Measurements from ENCODE around the gene KLF13. TPM values are rescaled to one million over a fixed set of nuclear protein-coding genes. Genes with fewer than 3 reads are reported as not detected.

The KLF13 gene
- total and polyA plus RNA-seq, 10 of the 15 experiments (the other 5 are each of a cell fraction or from before 2014, with no cell fraction given), result 20.3 to 109 (median 51.4) TPM

- TF ChIP-seq ZBTB4 (CRISPR knock-in tag; IDR thresholded peaks at IDR 0.05), result no peak
- no peak for TF ChIP-seq FOXK2 (IDR thresholded peaks at IDR 0.05)
- TF ChIP-seq, protein P1, sequence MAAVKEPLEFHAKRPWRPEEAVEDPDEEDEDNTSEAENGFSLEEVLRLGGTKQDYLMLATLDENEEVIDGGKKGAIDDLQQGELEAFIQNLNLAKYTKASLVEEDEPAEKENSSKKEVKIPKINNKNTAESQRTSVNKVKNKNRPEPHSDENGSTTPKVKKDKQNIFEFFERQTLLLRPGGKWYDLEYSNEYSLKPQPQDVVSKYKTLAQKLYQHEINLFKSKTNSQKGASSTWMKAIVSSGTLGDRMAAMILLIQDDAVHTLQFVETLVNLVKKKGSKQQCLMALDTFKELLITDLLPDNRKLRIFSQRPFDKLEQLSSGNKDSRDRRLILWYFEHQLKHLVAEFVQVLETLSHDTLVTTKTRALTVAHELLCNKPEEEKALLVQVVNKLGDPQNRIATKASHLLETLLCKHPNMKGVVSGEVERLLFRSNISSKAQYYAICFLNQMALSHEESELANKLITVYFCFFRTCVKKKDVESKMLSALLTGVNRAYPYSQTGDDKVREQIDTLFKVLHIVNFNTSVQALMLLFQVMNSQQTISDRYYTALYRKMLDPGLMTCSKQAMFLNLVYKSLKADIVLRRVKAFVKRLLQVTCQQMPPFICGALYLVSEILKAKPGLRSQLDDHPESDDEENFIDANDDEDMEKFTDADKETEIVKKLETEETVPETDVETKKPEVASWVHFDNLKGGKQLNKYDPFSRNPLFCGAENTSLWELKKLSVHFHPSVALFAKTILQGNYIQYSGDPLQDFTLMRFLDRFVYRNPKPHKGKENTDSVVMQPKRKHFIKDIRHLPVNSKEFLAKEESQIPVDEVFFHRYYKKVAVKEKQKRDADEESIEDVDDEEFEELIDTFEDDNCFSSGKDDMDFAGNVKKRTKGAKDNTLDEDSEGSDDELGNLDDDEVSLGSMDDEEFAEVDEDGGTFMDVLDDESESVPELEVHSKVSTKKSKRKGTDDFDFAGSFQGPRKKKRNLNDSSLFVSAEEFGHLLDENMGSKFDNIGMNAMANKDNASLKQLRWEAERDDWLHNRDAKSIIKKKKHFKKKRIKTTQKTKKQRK (IDR thresholded peaks at IDR 0.05; ENCODE audit: low read depth, low read length), result no peak
- TF ChIP-seq NFIC (IDR thresholded peaks at IDR 0.05; ENCODE audit: low read depth, low read length), result no peak
- no peak for TF ChIP-seq RAD51 (IDR thresholded peaks at IDR 0.05)
- no peak for TF ChIP-seq MYC (IDR thresholded peaks at IDR 0.05; ENCODE audit: insufficient read depth, insufficient read length, insufficient replicate concordance, low read length, severe bottlenecking)
- TF ChIP-seq POLR2AphosphoS5 (IDR thresholded peaks at IDR 0.05; ENCODE audit: low read length), result no peak
- no peak for TF ChIP-seq KDM1A (IDR thresholded peaks at IDR 0.05; ENCODE audit: borderline replicate concordance)
- TF ChIP-seq CHD1 (IDR thresholded peaks at IDR 0.05; ENCODE audit: low read depth, low read length), result no peak
- no peak for TF ChIP-seq IRF4 (IDR thresholded peaks at IDR 0.05; ENCODE audit: low read depth, low read length)
Observed at GRCh38 chr15:31359702-31360111, 33.1 kb downstream of the KLF13 start (continued).
